ENCODE results near the gene HOXB5.

The HOXB5 gene

GRCh38 chr17:48629411-48629759 is 35.8 kb upstream of the HOXB5 start:
- no peak for DNase-seq (ENCODE audit: low read depth)

- DNase-seq (ENCODE audit: low read depth), result no peak
These were observed 35.3 kb upstream of the HOXB5 start for GRCh38 chr17:48628649-48629410.

GRCh38 chr17:48627623-48628521 is 34.3 kb upstream of the HOXB5 start:
- DNase-seq (ENCODE audit: low read depth), result no peak

- no peak for DNase-seq (ENCODE audit: low read depth)
These were observed 33.6 kb upstream of the HOXB5 start for GRCh38 chr17:48627118-48627597.

- no peak for DNase-seq (ENCODE audit: low read depth)
These were observed 32.9 kb upstream of the HOXB5 start, which contains the start of gene HOXB9 for GRCh38 chr17:48626245-48627117. HOXB9 (minus strand) TSS chr17:48626358; CDS start chr17:48626269, 89 bp downstream.

GRCh38 chr17:48625495-48626244 is 32.1 kb upstream of the HOXB5 start:
- DNase-seq (ENCODE audit: low read depth), result no peak

GRCh38 chr17:48624544-48625494 is 31.2 kb upstream of the HOXB5 start:
- DNase-seq (ENCODE audit: low read depth), result no peak

- no peak for DNase-seq (ENCODE audit: low read depth)
These were observed 30.5 kb upstream of the HOXB5 start for GRCh38 chr17:48624118-48624517.

- no peak for DNase-seq (ENCODE audit: low read depth)
These were observed 30.0 kb upstream of the HOXB5 start for GRCh38 chr17:48623583-48623982.

- no peak for DNase-seq (ENCODE audit: low read depth)
These were observed 29.3 kb upstream of the HOXB5 start for GRCh38 chr17:48622857-48623256.

GRCh38 chr17:48621410-48622392 is 28.1 kb upstream of the HOXB5 start:
- DNase-seq (ENCODE audit: low read depth), result no peak

- DNase-seq (ENCODE audit: low read depth), result no peak
These were observed 27.0 kb upstream of the HOXB5 start for GRCh38 chr17:48620461-48621139.

- DNase-seq (ENCODE audit: low read depth), result no peak
These were observed 26.4 kb upstream of the HOXB5 start for GRCh38 chr17:48619826-48620449.

GRCh38 chr17:48618256-48618896 is 24.8 kb upstream of the HOXB5 start:
- DNase-seq (ENCODE audit: low read depth), result peak; percentile 69

- no peak for DNase-seq (ENCODE audit: low read depth)
These were observed 24.1 kb upstream of the HOXB5 start for GRCh38 chr17:48617471-48618255.

- no peak for DNase-seq (ENCODE audit: low read depth)
These were observed 23.3 kb upstream of the HOXB5 start for GRCh38 chr17:48616717-48617470.
